ENCODE measurements around the gene KIAA1217.

Gene KIAA1217

GRCh38 chr10:24219963-24220362, 11.0 kb downstream of the KIAA1217 start:
- H3K18ac ChIP-seq (ENCODE audit: low read length), result no peak overlapping the region
- no peak overlapping the region for H3K9ac ChIP-seq (ENCODE audit: low read length)
- H3K79me2 ChIP-seq (ENCODE audit: control insufficient read depth, insufficient read depth, low read length, poor library complexity), result peaks cover 4% of the 10 kb centered on the region
- no peak overlapping the region for H3K4ac ChIP-seq (ENCODE audit: low read depth, low read length)
- no peak overlapping the region for H2BK5ac ChIP-seq (ENCODE audit: low read depth, low read length, poor library complexity)
- H3K4me2 ChIP-seq (ENCODE audit: low read length), result no peak overlapping the region
- WGBS (ENCODE audit: extremely low coverage, insufficient coverage, insufficient read length), result no CpG with 5 or more reads among the region's 3 CpGs
- H3K27ac ChIP-seq (ENCODE audit: low read depth, low read length), result no peak overlapping the region
- no peak overlapping the region for H2AK5ac ChIP-seq (ENCODE audit: low read length)
- H3K4me1 ChIP-seq (ENCODE audit: control insufficient read depth in 1 of 2, insufficient read depth in 2 of 2, low read length in 2 of 2), result peaks cover 8 to 20% of the 10 kb centered on the region in 2 experiments
- H3K36me3 ChIP-seq (ENCODE audit: control insufficient read depth in 1 of 2, insufficient read depth in 2 of 2, low read length in 2 of 2), result peaks cover 5 to 12% of the 10 kb centered on the region in 2 experiments
- no peak for DNase-seq
- H4K12ac ChIP-seq (ENCODE audit: low read depth, low read length), result no peak overlapping the region
- H2BK12ac ChIP-seq (ENCODE audit: low read length), result no peak overlapping the region
- no peaks in the 10 kb centered on the region for H3K27me3 ChIP-seq (ENCODE audit: insufficient read depth, low read length)
- no peak overlapping the region for H3K14ac ChIP-seq (ENCODE audit: low read length)
- no peak overlapping the region for H4K8ac ChIP-seq (ENCODE audit: low read depth, low read length)
- peaks cover 15% of the 10 kb centered on the region for H3K79me1 ChIP-seq (ENCODE audit: low read length)
- no peak overlapping the region for H2BK120ac ChIP-seq (ENCODE audit: insufficient read depth, low read length, poor library complexity)
- H4K91ac ChIP-seq (ENCODE audit: low read depth, low read length), result no peak overlapping the region
- H3K4me3 ChIP-seq (ENCODE audit: low read depth, low read length), result no peak overlapping the region
- no peaks in the 10 kb centered on the region for H3K9me3 ChIP-seq (ENCODE audit: insufficient read depth, low read depth, low read length)
- H3K23ac ChIP-seq (ENCODE audit: low read length), result no peak overlapping the region
- no peak overlapping the region for H2AFZ ChIP-seq (ENCODE audit: insufficient read depth, low read length, poor library complexity)

DNA sequence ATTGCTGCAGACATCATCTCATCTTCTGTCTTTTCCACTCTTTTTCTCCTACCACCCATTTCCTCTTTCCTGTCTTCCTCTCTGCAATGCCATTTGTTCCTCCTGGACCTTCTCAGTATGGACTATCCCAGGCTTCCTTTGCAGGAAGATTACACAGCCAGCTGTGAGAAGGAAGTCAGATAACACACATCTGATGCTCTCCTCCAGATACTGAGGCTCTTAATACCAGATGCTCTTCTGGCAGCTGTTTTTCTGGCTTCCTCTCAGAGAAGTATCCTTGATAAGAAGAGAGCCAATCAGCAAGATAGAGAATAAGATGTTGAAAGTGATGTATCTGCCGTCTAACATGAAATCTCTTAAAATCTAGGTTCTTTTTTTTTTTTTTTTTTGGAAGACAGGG, 14.4 kb downstream of the KIAA1217 start:
- DNase-seq, result peak; percentile 10 to 74
- Histone ChIP-seq H3K18ac (ENCODE audit: low read length) (no peak overlapping the region), H3K4me1 (ENCODE audit: control insufficient read depth in 1 of 2, insufficient read depth in 2 of 2, low read length in 2 of 2) (peaks cover 6 to 18% of the 10 kb centered on the region in 2 experiments), H2BK5ac (ENCODE audit: low read depth, low read length, poor library complexity) (peak overlapping the region; percentile 28), H2BK12ac (ENCODE audit: low read length) (peak overlapping the region; percentile 42), H3K23ac (ENCODE audit: low read length) (no peak overlapping the region), H3K9me3 (ENCODE audit: insufficient read depth, low read depth, low read length) (no peaks in the 10 kb centered on the region), H4K12ac (ENCODE audit: low read depth, low read length) (no peak overlapping the region), H4K91ac (ENCODE audit: low read depth, low read length) (peak overlapping the region; percentile 7), H2BK120ac (ENCODE audit: insufficient read depth, low read length, poor library complexity) (peak overlapping the region; percentile 56), H3K27me3 (ENCODE audit: insufficient read depth, low read length) (no peaks in the 10 kb centered on the region), H3K79me1 (ENCODE audit: low read length) (peaks cover 17% of the 10 kb centered on the region), H3K4me2 (ENCODE audit: low read length) (no peak overlapping the region), H3K36me3 (ENCODE audit: control insufficient read depth in 1 of 2, insufficient read depth in 2 of 2, low read length in 2 of 2) (peaks cover 8 to 13% of the 10 kb centered on the region in 2 experiments), H3K14ac (ENCODE audit: low read length) (no peak overlapping the region), H3K79me2 (ENCODE audit: control insufficient read depth, insufficient read depth, low read length, poor library complexity) (peaks cover 4% of the 10 kb centered on the region), H3K4me3 (ENCODE audit: low read depth, low read length) (no peak overlapping the region), H3K27ac (ENCODE audit: low read depth, low read length) (peak overlapping the region; percentile 71), H2AFZ (ENCODE audit: insufficient read depth, low read length, poor library complexity) (no peak overlapping the region), H2AK5ac (ENCODE audit: low read length) (no peak overlapping the region), H4K8ac (ENCODE audit: low read depth, low read length) (no peak overlapping the region), H3K4ac (ENCODE audit: low read depth, low read length) (no peak overlapping the region), H3K9ac (ENCODE audit: low read length) (no peak overlapping the region)
- no CpG with 5 or more reads among the region's 1 CpG for WGBS (ENCODE audit: extremely low coverage, insufficient coverage, insufficient read length)

GRCh38 chr10:24223953-24224352, 15.0 kb downstream of the KIAA1217 start:
- H3K23ac ChIP-seq (ENCODE audit: low read length), result no peak overlapping the region
- no peak overlapping the region for H3K4me2 ChIP-seq (ENCODE audit: low read length)
- no peak overlapping the region for H3K9ac ChIP-seq (ENCODE audit: low read length)
- H3K4ac ChIP-seq (ENCODE audit: low read depth, low read length), result peak overlapping the region; percentile 70
- H3K4me3 ChIP-seq (ENCODE audit: low read depth, low read length), result no peak overlapping the region
- no peak overlapping the region for H2AK5ac ChIP-seq (ENCODE audit: low read length)
- DNase-seq, result peak; percentile 62 to 90
- H2BK12ac ChIP-seq (ENCODE audit: low read length), result no peak overlapping the region
- peak overlapping the region; percentile 37 for H2BK5ac ChIP-seq (ENCODE audit: low read depth, low read length, poor library complexity)
- H2AFZ ChIP-seq (ENCODE audit: insufficient read depth, low read length, poor library complexity), result no peak overlapping the region
- peaks cover 4% of the 10 kb centered on the region for H3K79me2 ChIP-seq (ENCODE audit: control insufficient read depth, insufficient read depth, low read length, poor library complexity)
- H4K91ac ChIP-seq (ENCODE audit: low read depth, low read length), result peak overlapping the region; percentile 57
- no peaks in the 10 kb centered on the region for H3K9me3 ChIP-seq (ENCODE audit: insufficient read depth, low read depth, low read length)
- no peak overlapping the region for H4K8ac ChIP-seq (ENCODE audit: low read depth, low read length)
- peaks cover 7 to 13% of the 10 kb centered on the region in 2 experiments for H3K36me3 ChIP-seq (ENCODE audit: control insufficient read depth in 1 of 2, insufficient read depth in 2 of 2, low read length in 2 of 2)
- H4K12ac ChIP-seq (ENCODE audit: low read depth, low read length), result no peak overlapping the region
- H3K14ac ChIP-seq (ENCODE audit: low read length), result no peak overlapping the region
- H3K18ac ChIP-seq (ENCODE audit: low read length), result no peak overlapping the region
- no CpG with 5 or more reads among the region's 3 CpGs for WGBS (ENCODE audit: extremely low coverage, insufficient coverage, insufficient read length)
- no peaks in the 10 kb centered on the region for H3K27me3 ChIP-seq (ENCODE audit: insufficient read depth, low read length)
- H3K27ac ChIP-seq (ENCODE audit: low read depth, low read length), result peak overlapping the region; percentile 43
- H3K79me1 ChIP-seq (ENCODE audit: low read length), result peaks cover 17% of the 10 kb centered on the region
- H2BK120ac ChIP-seq (ENCODE audit: insufficient read depth, low read length, poor library complexity), result no peak overlapping the region
- H3K4me1 ChIP-seq (ENCODE audit: control insufficient read depth in 1 of 2, insufficient read depth in 2 of 2, low read length in 2 of 2), result peaks cover 6 to 18% of the 10 kb centered on the region in 2 experiments

DNA sequence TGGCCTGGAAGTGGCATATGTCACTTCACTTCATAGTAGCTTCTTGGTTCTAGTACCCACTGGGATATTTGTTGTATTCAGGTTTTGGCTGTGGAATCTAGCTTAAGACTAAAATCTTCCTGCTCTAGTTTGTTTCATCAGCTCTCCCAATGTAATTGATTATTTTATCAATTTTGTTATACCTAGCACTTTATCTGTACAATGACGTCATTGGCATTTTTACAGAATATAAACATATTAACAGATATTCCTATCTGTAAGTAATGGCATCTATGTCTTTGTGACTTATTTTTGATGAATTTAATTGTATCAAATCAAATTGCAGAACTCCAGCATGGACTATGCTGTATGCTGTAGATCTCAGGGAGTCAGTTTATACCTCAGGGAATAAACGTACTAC, 19.7 kb downstream of the KIAA1217 start:
- Histone ChIP-seq H2AK5ac (ENCODE audit: low read length) (no peak overlapping the region), H2BK120ac (ENCODE audit: insufficient read depth, low read length, poor library complexity) (no peak overlapping the region), H2BK5ac (ENCODE audit: low read depth, low read length, poor library complexity) (no peak overlapping the region), H3K9ac (ENCODE audit: low read length) (no peak overlapping the region), H2BK12ac (ENCODE audit: low read length) (no peak overlapping the region), H3K4me2 (ENCODE audit: low read length) (no peak overlapping the region), H3K79me2 (ENCODE audit: control insufficient read depth, insufficient read depth, low read length, poor library complexity) (peaks cover 2% of the 10 kb centered on the region), H3K4me3 (ENCODE audit: low read depth, low read length) (no peak overlapping the region), H4K91ac (ENCODE audit: low read depth, low read length) (no peak overlapping the region), H4K8ac (ENCODE audit: low read depth, low read length) (no peak overlapping the region), H3K18ac (ENCODE audit: low read length) (no peak overlapping the region), H3K27ac (ENCODE audit: low read depth, low read length) (no peak overlapping the region), H3K14ac (ENCODE audit: low read length) (no peak overlapping the region), H3K9me3 (ENCODE audit: insufficient read depth, low read depth, low read length) (no peaks in the 10 kb centered on the region), H2AFZ (ENCODE audit: insufficient read depth, low read length, poor library complexity) (no peak overlapping the region), H4K12ac (ENCODE audit: low read depth, low read length) (no peak overlapping the region), H3K23ac (ENCODE audit: low read length) (no peak overlapping the region), H3K4ac (ENCODE audit: low read depth, low read length) (no peak overlapping the region), H3K36me3 (ENCODE audit: control insufficient read depth in 1 of 2, insufficient read depth in 2 of 2, low read length in 2 of 2) (peaks cover 3 to 7% of the 10 kb centered on the region in 2 experiments), H3K4me1 (ENCODE audit: control insufficient read depth in 1 of 2, insufficient read depth in 2 of 2, low read length in 2 of 2) (peaks cover 0 to 4% of the 10 kb centered on the region in 2 experiments), H3K79me1 (ENCODE audit: low read length) (peaks cover 6% of the 10 kb centered on the region), H3K27me3 (ENCODE audit: insufficient read depth, low read length) (no peaks in the 10 kb centered on the region)
- WGBS (ENCODE audit: extremely low coverage, insufficient coverage, insufficient read length), result no CpG with 5 or more reads among the region's 2 CpGs
- DNase-seq, result no peak
